Measurements from ENCODE around the gene DNASE1L3.

The DNASE1L3 gene

GRCh38 chr3:58154626-58155449, 55.9 kb downstream of the DNASE1L3 start:
- H3K4me3 ChIP-seq (ENCODE audit: low read depth, low read length), result no peak overlapping the region
- TF ChIP-seq CTCF (IDR thresholded peaks at IDR 0.05; ENCODE audit: low read depth, low read length), result no peak
- in situ Hi-C loops (cut with HindIII; ENCODE audit: low sequenced_read_pairs), result no loop called here
- DNase-seq (ENCODE audit: low read depth, low spot score), result no peak

- no peak overlapping the region for H3K4me3 ChIP-seq (ENCODE audit: low read depth, low read length)
- DNase-seq (ENCODE audit: low read depth, low spot score), result no peak
- no peak for TF ChIP-seq CTCF (IDR thresholded peaks at IDR 0.05; ENCODE audit: low read depth, low read length)
- in situ Hi-C loops (cut with HindIII; ENCODE audit: low sequenced_read_pairs), result no loop called here
Measured at GRCh38 chr3:58153371-58153770, 57.4 kb downstream of the DNASE1L3 start.

GRCh38 chr3:58152225-58153015, 58.4 kb downstream of the DNASE1L3 start:
- TF ChIP-seq CTCF (IDR thresholded peaks at IDR 0.05; ENCODE audit: low read depth, low read length), result no peak
- in situ Hi-C loops (cut with HindIII; ENCODE audit: low sequenced_read_pairs), result no loop called here
- no peak for DNase-seq (ENCODE audit: low read depth, low spot score)
- H3K4me3 ChIP-seq (ENCODE audit: low read depth, low read length), result no peak overlapping the region

- no peak for TF ChIP-seq CTCF (IDR thresholded peaks at IDR 0.05; ENCODE audit: low read depth, low read length)
- DNase-seq (ENCODE audit: low read depth, low spot score), result no peak
- H3K4me3 ChIP-seq (ENCODE audit: low read depth, low read length), result no peak overlapping the region
- in situ Hi-C loops (cut with HindIII; ENCODE audit: low sequenced_read_pairs), result no loop called here
Measured at GRCh38 chr3:58151637-58152036, 59.1 kb downstream of the DNASE1L3 start.

- in situ Hi-C loops (cut with HindIII; ENCODE audit: low sequenced_read_pairs), result no loop called here
- DNase-seq (ENCODE audit: low read depth, low spot score), result no peak
- H3K4me3 ChIP-seq (ENCODE audit: low read depth, low read length), result no peak overlapping the region
- no peak for TF ChIP-seq CTCF (IDR thresholded peaks at IDR 0.05; ENCODE audit: low read depth, low read length)
Measured at GRCh38 chr3:58150810-58151199, 60.0 kb downstream of the DNASE1L3 start.

- H3K4me3 ChIP-seq (ENCODE audit: low read depth, low read length), result no peak overlapping the region
- TF ChIP-seq CTCF (IDR thresholded peaks at IDR 0.05; ENCODE audit: low read depth, low read length), result no peak
- in situ Hi-C loops (cut with HindIII; ENCODE audit: low sequenced_read_pairs), result no loop called here
- DNase-seq (ENCODE audit: low read depth, low spot score), result no peak
Measured at GRCh38 chr3:58150130-58150809, 60.5 kb downstream of the DNASE1L3 start.
